HFFc6 (cell line): ENCODE results near the gene PARD3B. TPM values are rescaled to one million over a fixed set of nuclear protein-coding genes. Genes with fewer than 3 reads are reported as not detected.

Source experiments
- DNase-seq: peaks from one replicate; pipeline ENCODE4 v3.0.0-alpha.2; 2018
- H3K27ac Mint-ChIP-seq: 2 replicates; pipeline ENCODE4 v1.8.0; 2020; ENCODE audit warnings: mild to moderate bottlenecking, mixed read lengths
- H3K27me3 Mint-ChIP-seq: 2 replicates; pipeline ENCODE4 v1.8.0; 2021; ENCODE audit warnings: mild to moderate bottlenecking, moderate library complexity, mixed read lengths; ENCODE audit not compliant: insufficient read depth
- H3K36me3 Mint-ChIP-seq: 2 replicates; pipeline ENCODE4 v1.8.0; 2021; ENCODE audit warnings: low read depth, mixed read lengths
- H3K4me1 Mint-ChIP-seq: 2 replicates; pipeline ENCODE4 v1.8.0; 2020; ENCODE audit warnings: low read depth, mixed read lengths
- H3K4me3 Mint-ChIP-seq: 2 replicates; pipeline ENCODE4 v1.8.0; 2020; ENCODE audit warnings: mild to moderate bottlenecking, moderate library complexity, mixed read lengths
- H3K9me3 Mint-ChIP-seq: 2 replicates; pipeline ENCODE4 v1.8.0; 2020; ENCODE audit warnings: mild to moderate bottlenecking, mixed read lengths
- CTCF ChIP-seq: fragments of 200-600 bp; sonication (generic); IDR thresholded peaks from 2 replicates; pipeline ENCODE4 v1.5.0; 2021; ENCODE audit warnings: antibody characterized with exemption, mild to moderate bottlenecking
- total RNA-seq, 6 experiments: library from RNA; stranded (reverse); fragmentation: NEBNext Ultra II Directional; extraction: Animal tissue kit (Norgen Biotek cat#: 25700); gene quantifications; 2 replicates in 1 of 6; 3 replicates in 5 of 6; pipeline ENCODE4 v1.2.3, GENCODE V29; 2021

Gene PARD3B
- total RNA-seq, 6 experiments from 2014 or later, result 14.0 to 22.4 (median 15.3) TPM

- no peak for DNase-seq
- H3K9me3 Mint-ChIP-seq, result no peaks in the 10 kb centered on the region
- H3K4me3 Mint-ChIP-seq, result no peak overlapping the region
- H3K36me3 Mint-ChIP-seq, result no peaks in the 10 kb centered on the region; the same call in none of the 2 replicates
- no peaks in the 10 kb centered on the region for H3K4me1 Mint-ChIP-seq
- TF ChIP-seq CTCF, result no peak
- no peaks in the 10 kb centered on the region for H3K27me3 Mint-ChIP-seq
- no peak overlapping the region for H3K27ac Mint-ChIP-seq
Measured at GRCh38 chr2:204860274-204860673, 315.0 kb downstream of the PARD3B start.

GRCh38 chr2:204862809-204863208, 317.5 kb downstream of the PARD3B start:
- Mint-ChIP-seq H3K27ac (no peak overlapping the region), H3K9me3 (no peaks in the 10 kb centered on the region), H3K4me3 (no peak overlapping the region), H3K4me1 (no peaks in the 10 kb centered on the region), H3K27me3 (no peaks in the 10 kb centered on the region), H3K36me3 (no peaks in the 10 kb centered on the region; the same call in none of the 2 replicates)
- no peak for DNase-seq
- no peak for TF ChIP-seq CTCF

GRCh38 chr2:204863336-204863735, 318.1 kb downstream of the PARD3B start:
- no peaks in the 10 kb centered on the region; the same call in none of the 2 replicates for H3K36me3 Mint-ChIP-seq
- H3K4me3 Mint-ChIP-seq, result no peak overlapping the region
- no peak for DNase-seq
- no peaks in the 10 kb centered on the region for H3K27me3 Mint-ChIP-seq
- no peaks in the 10 kb centered on the region for H3K9me3 Mint-ChIP-seq
- TF ChIP-seq CTCF, result no peak
- no peaks in the 10 kb centered on the region for H3K4me1 Mint-ChIP-seq
- no peak overlapping the region for H3K27ac Mint-ChIP-seq

GRCh38 chr2:204869132-204869823, 324.0 kb downstream of the PARD3B start:
- DNase-seq, result no peak

GRCh38 chr2:204870053-204870452, 324.8 kb downstream of the PARD3B start:
- H3K4me1 Mint-ChIP-seq, result peaks cover 29% of the 10 kb centered on the region
- no peak for DNase-seq
- TF ChIP-seq CTCF, result no peak
- no peak overlapping the region for H3K27ac Mint-ChIP-seq
- no peaks in the 10 kb centered on the region; the same call in 1 of the 2 replicates for H3K36me3 Mint-ChIP-seq
- no peaks in the 10 kb centered on the region for H3K9me3 Mint-ChIP-seq
- no peaks in the 10 kb centered on the region for H3K27me3 Mint-ChIP-seq
- H3K4me3 Mint-ChIP-seq, result no peak overlapping the region

More at GRCh38 chr2:204869132-204869823, 324.0 kb downstream of the PARD3B start:
- Mint-ChIP-seq H3K36me3 (no peaks in the 10 kb centered on the region; the same call in 1 of the 2 replicates), H3K27me3 (no peaks in the 10 kb centered on the region), H3K27ac (peak overlapping the region; percentile 11; the same call in 1 of the 2 replicates), H3K4me3 (no peak overlapping the region), H3K4me1 (peaks cover 29% of the 10 kb centered on the region), H3K9me3 (no peaks in the 10 kb centered on the region)
- TF ChIP-seq CTCF, result no peak
